ENCODE data around the gene DTX1. TPM values are rescaled to one million over a fixed set of nuclear protein-coding genes. Genes with fewer than 3 reads are reported as not detected.
A peak's percentile ranks its signal among the peaks of the same experiment; 100 is the strongest.

The DTX1 gene
- total RNA-seq, 3 donors from 2014 or later (not counting 1 experiment from before 2014, with no cell fraction given) = 1.7 to 4.2 (median 4.0) TPM

DNA sequence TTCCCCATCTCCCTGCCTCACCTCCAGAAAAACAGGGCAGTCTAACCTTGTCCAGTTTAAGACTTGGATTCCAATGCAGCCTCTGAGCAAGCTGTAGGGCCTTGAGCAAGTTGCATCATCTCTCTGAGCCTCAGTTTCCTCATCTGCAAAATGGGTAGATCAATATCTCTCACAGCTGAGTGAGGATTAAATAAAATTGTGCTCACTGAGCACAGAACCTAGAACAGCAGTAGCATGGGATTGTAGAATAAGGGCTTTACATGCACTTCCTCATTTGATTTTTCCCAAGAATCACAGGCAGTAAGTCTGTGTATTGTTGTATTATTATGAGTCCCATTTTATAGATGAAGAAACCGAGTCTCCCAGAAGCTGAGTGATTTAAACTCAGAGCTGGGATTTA lies 2.0 kb downstream of the DTX1 start:
- H3K36me3 Mint-ChIP-seq = no peaks in the 10 kb centered on the region
- H3K4me3 ChIP-seq (ENCODE audit: low read length) = no peak overlapping the region
- no peaks in the 10 kb centered on the region for H3K9me3 Mint-ChIP-seq
- ATAC-seq (no peak), DNase-seq (no peak)
- peaks cover 62% of the 10 kb centered on the region for H3K4me1 ChIP-seq (ENCODE audit: control insufficient read depth, insufficient read depth, low read length)
- no peaks in the 10 kb centered on the region for H3K36me3 ChIP-seq (ENCODE audit: control insufficient read depth, insufficient read depth, low read length)
- no peak overlapping the region for H3K4me3 Mint-ChIP-seq
- TF ChIP-seq, protein P1, sequence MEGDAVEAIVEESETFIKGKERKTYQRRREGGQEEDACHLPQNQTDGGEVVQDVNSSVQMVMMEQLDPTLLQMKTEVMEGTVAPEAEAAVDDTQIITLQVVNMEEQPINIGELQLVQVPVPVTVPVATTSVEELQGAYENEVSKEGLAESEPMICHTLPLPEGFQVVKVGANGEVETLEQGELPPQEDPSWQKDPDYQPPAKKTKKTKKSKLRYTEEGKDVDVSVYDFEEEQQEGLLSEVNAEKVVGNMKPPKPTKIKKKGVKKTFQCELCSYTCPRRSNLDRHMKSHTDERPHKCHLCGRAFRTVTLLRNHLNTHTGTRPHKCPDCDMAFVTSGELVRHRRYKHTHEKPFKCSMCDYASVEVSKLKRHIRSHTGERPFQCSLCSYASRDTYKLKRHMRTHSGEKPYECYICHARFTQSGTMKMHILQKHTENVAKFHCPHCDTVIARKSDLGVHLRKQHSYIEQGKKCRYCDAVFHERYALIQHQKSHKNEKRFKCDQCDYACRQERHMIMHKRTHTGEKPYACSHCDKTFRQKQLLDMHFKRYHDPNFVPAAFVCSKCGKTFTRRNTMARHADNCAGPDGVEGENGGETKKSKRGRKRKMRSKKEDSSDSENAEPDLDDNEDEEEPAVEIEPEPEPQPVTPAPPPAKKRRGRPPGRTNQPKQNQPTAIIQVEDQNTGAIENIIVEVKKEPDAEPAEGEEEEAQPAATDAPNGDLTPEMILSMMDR (IDR thresholded peaks at IDR 0.05) = no peak
- H3K27me3 Mint-ChIP-seq (ENCODE audit: low read depth in 2 of 2) = peaks cover 7 to 14% of the 10 kb centered on the region in 2 donors
- no peak overlapping the region for H3K27ac Mint-ChIP-seq
- H3K4me1 Mint-ChIP-seq = no peaks in the 10 kb centered on the region
- no peak overlapping the region for H3K27ac ChIP-seq (ENCODE audit: low read length)
- WGBS (ENCODE audit: insufficient coverage) = 91% methylated on average over 1 of the region's 1 CpG
- intact Hi-C loops (cut with micrococcal nuclease) = no loop called here
- H3K9me3 ChIP-seq (ENCODE audit: control insufficient read depth, insufficient read depth, low read length) = no peaks in the 10 kb centered on the region
- H3K27me3 ChIP-seq (ENCODE audit: control insufficient read depth, insufficient read depth, low read length) = no peaks in the 10 kb centered on the region

DNA sequence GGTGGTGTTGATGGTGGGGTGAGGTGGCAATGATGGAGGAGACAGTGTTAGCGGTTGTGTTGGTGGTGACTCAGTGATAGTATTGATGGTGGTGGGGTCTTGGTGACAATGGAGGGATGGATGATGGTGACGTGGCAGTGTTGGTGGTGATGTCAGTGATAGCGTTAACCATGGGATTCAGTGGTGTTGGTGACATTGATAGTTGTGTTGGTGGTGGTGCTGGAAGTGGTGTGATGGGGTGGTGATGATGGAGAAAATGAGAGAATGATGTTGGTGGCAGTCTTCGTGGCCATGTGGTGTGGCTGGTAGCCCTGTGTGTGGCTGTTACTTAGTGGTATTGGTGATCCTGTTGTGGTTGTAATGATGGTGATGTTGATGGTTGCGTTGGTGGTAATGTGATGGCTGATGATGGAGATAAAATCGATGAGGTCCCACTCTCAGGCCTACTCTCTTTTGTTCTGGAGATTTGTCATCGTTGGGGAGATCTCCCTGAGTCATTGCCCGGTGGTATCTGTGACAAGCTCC lies 2.6 kb downstream of the DTX1 start:
- Histone ChIP-seq H3K9me3 (ENCODE audit: control insufficient read depth, insufficient read depth, low read length) (no peaks in the 10 kb centered on the region), H3K27me3 (ENCODE audit: control insufficient read depth, insufficient read depth, low read length) (no peaks in the 10 kb centered on the region), H3K4me1 (ENCODE audit: control insufficient read depth, insufficient read depth, low read length) (peaks cover 66% of the 10 kb centered on the region), H3K4me3 (ENCODE audit: low read length) (no peak overlapping the region), H3K27ac (ENCODE audit: low read length) (no peak overlapping the region), H3K36me3 (ENCODE audit: control insufficient read depth, insufficient read depth, low read length) (no peaks in the 10 kb centered on the region)
- H3K4me1 Mint-ChIP-seq = no peaks in the 10 kb centered on the region
- H3K27me3 Mint-ChIP-seq (ENCODE audit: low read depth in 2 of 2) = peaks cover 7 to 14% of the 10 kb centered on the region in 2 donors
- TF ChIP-seq, protein P1 (IDR thresholded peaks at IDR 0.05) = no peak
- WGBS (ENCODE audit: insufficient coverage) = 56% methylated on average over 8 of the region's 8 CpGs
- DNase-seq (no peak), ATAC-seq (peak in 2 of 3 donors; percentile 21 to 34)
- no peaks in the 10 kb centered on the region for H3K9me3 Mint-ChIP-seq
- H3K36me3 Mint-ChIP-seq = no peaks in the 10 kb centered on the region
- no peak overlapping the region for H3K4me3 Mint-ChIP-seq
- H3K27ac Mint-ChIP-seq = no peak overlapping the region
- intact Hi-C loops (cut with micrococcal nuclease) = no loop called here

DNA sequence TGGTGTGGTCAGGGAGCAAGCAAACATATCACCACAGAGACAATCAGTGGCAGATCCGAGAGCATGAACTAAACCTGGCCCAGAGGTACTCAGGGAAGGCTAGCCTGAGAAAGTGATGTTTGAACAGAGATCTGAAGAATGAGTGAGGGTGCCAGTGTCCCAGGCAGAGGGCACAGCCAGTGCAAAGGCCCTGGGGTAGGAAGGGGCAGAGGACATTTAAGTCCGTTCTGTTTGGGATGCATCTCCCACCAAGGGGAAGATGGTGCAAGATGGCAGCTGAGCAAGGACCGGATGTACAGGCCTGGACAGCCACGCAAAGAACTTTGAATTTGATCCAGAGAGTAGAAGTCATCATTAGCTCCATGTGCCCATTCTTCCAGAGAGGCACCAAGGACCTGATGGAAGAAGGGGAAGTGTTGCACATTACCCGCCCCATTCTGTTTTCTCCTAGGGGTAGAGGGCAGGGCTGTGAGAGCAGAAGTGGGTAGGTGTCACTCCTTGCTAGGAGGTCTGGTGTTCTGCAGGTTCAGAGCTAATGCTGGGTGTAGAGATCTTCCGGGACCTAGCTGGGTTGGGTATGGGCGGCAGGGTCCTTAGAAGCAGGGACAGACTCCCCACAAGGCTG lies 3.9 kb downstream of the DTX1 start:
- intact Hi-C loops (cut with micrococcal nuclease) = no loop called here
- peaks cover 75% of the 10 kb centered on the region for H3K4me1 ChIP-seq (ENCODE audit: control insufficient read depth, insufficient read depth, low read length)
- ATAC-seq = no peak
- TF ChIP-seq, protein P1 (IDR thresholded peaks at IDR 0.05) = no peak
- H3K27ac ChIP-seq (ENCODE audit: low read length) = no peak overlapping the region
- H3K9me3 Mint-ChIP-seq = no peaks in the 10 kb centered on the region
- H3K36me3 Mint-ChIP-seq = no peaks in the 10 kb centered on the region
- no peak for DNase-seq
- no peak overlapping the region for H3K4me3 ChIP-seq (ENCODE audit: low read length)
- H3K36me3 ChIP-seq (ENCODE audit: control insufficient read depth, insufficient read depth, low read length) = no peaks in the 10 kb centered on the region
- 87% methylated on average over 7 of the region's 7 CpGs for WGBS (ENCODE audit: insufficient coverage)
- no peak overlapping the region for H3K4me3 Mint-ChIP-seq
- H3K27me3 ChIP-seq (ENCODE audit: control insufficient read depth, insufficient read depth, low read length) = no peaks in the 10 kb centered on the region
- H3K9me3 ChIP-seq (ENCODE audit: control insufficient read depth, insufficient read depth, low read length) = no peaks in the 10 kb centered on the region
- H3K4me1 Mint-ChIP-seq = no peaks in the 10 kb centered on the region
- peaks cover 11 to 15% of the 10 kb centered on the region in 2 donors for H3K27me3 Mint-ChIP-seq (ENCODE audit: low read depth in 2 of 2)
- H3K27ac Mint-ChIP-seq = no peak overlapping the region

Measured in natural killer cell (primary cell).